ENCODE data around the gene CCER1. TPM values are rescaled to one million over a fixed set of nuclear protein-coding genes. Genes with fewer than 3 reads are reported as not detected.

The CCER1 gene
- total RNA-seq, 1 experiment from 2014 or later: not detected

DNA sequence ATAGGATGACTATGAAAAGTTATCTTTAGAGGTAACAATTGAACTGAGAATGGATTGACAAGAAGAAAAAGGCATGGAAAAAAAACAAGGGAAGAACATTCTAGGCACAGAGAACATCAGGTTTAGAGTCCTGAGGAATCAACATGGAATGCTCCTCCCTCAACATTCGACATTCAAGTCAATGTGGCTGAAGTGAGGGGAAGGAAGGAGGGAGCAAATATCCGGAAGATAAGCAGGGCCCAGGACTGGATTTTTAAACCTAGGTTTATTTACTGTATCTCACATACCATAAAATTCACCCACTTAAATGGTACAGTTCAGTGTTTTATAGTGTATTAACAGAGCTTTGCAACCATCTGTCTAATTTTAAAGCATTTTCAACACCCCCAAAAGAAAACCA is 9.6 kb upstream of the CCER1 start:
- Histone ChIP-seq H4K5ac (ENCODE audit: insufficient read length, low read depth, low read length) (no peak overlapping the region), H3K79me1 (ENCODE audit: insufficient read depth, low read depth, low read length, poor library complexity, severe bottlenecking) (no peaks in the 10 kb centered on the region), H3K18ac (ENCODE audit: insufficient read length, low read depth, low read length) (no peak overlapping the region), H3K27ac (ENCODE audit: insufficient read length, low read depth, low read length) (no peak overlapping the region), H4K91ac (ENCODE audit: insufficient read length, low read depth, low read length) (no peak overlapping the region), H3K4me1 (ENCODE audit: insufficient read depth, low read length) (no peaks in the 10 kb centered on the region), H2BK120ac (ENCODE audit: low read depth, low read length, poor library complexity, severe bottlenecking) (no peak overlapping the region), H3T11ph (ENCODE audit: low read length) (no peak overlapping the region), H2BK12ac (ENCODE audit: insufficient read length, low read depth, low read length) (no peak overlapping the region), H2AK5ac (ENCODE audit: insufficient read length, low read length) (no peak overlapping the region), H2BK5ac (ENCODE audit: insufficient read length, low read length) (no peak overlapping the region), H3K56ac (ENCODE audit: insufficient read length, low read depth, low read length) (no peak overlapping the region), H3K27me3 (ENCODE audit: insufficient read depth, low read length) (no peaks in the 10 kb centered on the region), H2BK20ac (ENCODE audit: low read depth, low read length, poor library complexity, severe bottlenecking) (no peak overlapping the region), H3K4ac (ENCODE audit: low read depth, low read length) (no peak overlapping the region), H3K23me2 (ENCODE audit: insufficient read length, low read depth, low read length, poor library complexity, severe bottlenecking) (no peaks in the 10 kb centered on the region), H3K14ac (ENCODE audit: insufficient read depth, low read length) (no peak overlapping the region), H4K20me1 (ENCODE audit: control insufficient read depth, insufficient read depth, insufficient read length) (no peaks in the 10 kb centered on the region), H2BK15ac (ENCODE audit: low read depth, low read length) (no peak overlapping the region), H3K79me2 (ENCODE audit: insufficient read depth, low read length) (no peaks in the 10 kb centered on the region), H3K4me2 (ENCODE audit: insufficient read depth, insufficient read length, low read length) (no peak overlapping the region), H3K9me3 (ENCODE audit: control insufficient read depth, low read depth, low read length) (no peaks in the 10 kb centered on the region), H3K23ac (ENCODE audit: insufficient read length, low read depth, low read length) (no peak overlapping the region), H3K9ac (ENCODE audit: extremely low read depth, insufficient read length, low read length) (no peak overlapping the region), H4K8ac (replicated peaks; ENCODE audit: insufficient read length, low read depth, low read length) (no peak overlapping the region), H2AFZ (ENCODE audit: low read length) (no peak overlapping the region)
- TF ChIP-seq, protein P1, sequence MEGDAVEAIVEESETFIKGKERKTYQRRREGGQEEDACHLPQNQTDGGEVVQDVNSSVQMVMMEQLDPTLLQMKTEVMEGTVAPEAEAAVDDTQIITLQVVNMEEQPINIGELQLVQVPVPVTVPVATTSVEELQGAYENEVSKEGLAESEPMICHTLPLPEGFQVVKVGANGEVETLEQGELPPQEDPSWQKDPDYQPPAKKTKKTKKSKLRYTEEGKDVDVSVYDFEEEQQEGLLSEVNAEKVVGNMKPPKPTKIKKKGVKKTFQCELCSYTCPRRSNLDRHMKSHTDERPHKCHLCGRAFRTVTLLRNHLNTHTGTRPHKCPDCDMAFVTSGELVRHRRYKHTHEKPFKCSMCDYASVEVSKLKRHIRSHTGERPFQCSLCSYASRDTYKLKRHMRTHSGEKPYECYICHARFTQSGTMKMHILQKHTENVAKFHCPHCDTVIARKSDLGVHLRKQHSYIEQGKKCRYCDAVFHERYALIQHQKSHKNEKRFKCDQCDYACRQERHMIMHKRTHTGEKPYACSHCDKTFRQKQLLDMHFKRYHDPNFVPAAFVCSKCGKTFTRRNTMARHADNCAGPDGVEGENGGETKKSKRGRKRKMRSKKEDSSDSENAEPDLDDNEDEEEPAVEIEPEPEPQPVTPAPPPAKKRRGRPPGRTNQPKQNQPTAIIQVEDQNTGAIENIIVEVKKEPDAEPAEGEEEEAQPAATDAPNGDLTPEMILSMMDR (conservative IDR thresholded peaks at IDR 0.05): no peak
- Mint-ChIP-seq H3K27me3 (ENCODE audit: low read depth) (no peaks in the 10 kb centered on the region), H3K36me3 (ENCODE audit: insufficient read depth in 1 of 3, low read depth in 3 of 3) (no peaks in the 10 kb centered on the region), H3K4me3 (no peak overlapping the region), H3K4me1 (no peaks in the 10 kb centered on the region), H3K9me3 (no peaks in the 10 kb centered on the region), H3K27ac (no peak overlapping the region)
- no CpG with 5 or more reads among the region's 2 CpGs for WGBS (ENCODE audit: extremely low coverage, insufficient read length, low lambda C conversion rate)
- no peak for DNase-seq

Measured in H9 (cell line).